Measurements from ENCODE around the gene C12orf43.

The C12orf43 gene

DNA sequence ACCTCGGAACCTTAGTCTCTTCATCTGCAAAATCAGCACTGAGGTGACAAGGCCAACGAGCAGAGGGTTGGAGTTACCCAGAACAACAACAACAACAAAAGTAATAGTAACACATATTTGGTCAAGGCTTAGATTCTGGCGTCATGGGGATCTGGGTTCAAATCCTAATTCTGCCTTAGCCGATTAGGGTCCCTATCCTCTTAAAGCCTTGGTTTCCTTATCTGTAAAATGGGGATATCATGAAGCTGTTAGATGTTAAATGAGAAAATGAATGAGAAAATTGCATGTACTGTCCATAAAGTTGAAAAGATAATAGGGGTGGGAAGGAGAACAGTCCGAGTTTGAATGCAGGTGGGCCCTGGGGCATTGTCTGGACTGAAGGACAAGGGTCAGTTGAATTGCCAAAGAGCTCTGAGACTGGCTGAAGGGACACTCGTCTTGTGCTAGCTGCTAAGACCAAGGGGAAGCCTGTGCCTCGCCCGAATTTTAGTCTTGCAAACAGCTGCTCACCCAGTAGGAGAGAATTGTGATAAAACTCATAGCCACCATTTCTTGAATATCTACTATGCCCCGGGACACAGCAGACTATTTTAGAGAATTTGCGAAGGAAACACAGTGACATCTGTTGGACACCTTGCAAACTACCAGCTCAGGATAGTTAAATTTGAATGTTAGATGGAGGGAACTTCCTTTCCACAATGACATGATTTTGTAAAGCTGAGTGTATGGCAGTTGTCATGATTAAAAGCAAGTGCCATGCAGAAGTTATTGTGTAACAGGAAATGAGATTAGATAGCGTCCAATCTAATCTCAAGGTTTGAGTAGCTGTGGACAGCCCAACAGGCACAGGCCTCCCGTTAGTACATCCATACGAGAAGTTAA is 44.7 kb downstream of the C12orf43 start:
- H3K9me3 Mint-ChIP-seq = no peaks in the 10 kb centered on the region
- H3K36me3 Mint-ChIP-seq (ENCODE audit: low read depth) = peaks cover 16% of the 10 kb centered on the region
- no peaks in the 10 kb centered on the region for H3K27me3 Mint-ChIP-seq (ENCODE audit: low read depth)
- H3K27ac Mint-ChIP-seq = peak overlapping the region in 2 of 3 experiments; percentile 58 to 73
- no peaks in the 10 kb centered on the region for H3K4me1 Mint-ChIP-seq
- peak; percentile 68 to 72 (median 69) for TF ChIP-seq CTCF (IDR thresholded peaks at IDR 0.05; ENCODE audit: unreplicated experiment in 3 of 3)
- no peak overlapping the region for H3K4me3 Mint-ChIP-seq

DNA sequence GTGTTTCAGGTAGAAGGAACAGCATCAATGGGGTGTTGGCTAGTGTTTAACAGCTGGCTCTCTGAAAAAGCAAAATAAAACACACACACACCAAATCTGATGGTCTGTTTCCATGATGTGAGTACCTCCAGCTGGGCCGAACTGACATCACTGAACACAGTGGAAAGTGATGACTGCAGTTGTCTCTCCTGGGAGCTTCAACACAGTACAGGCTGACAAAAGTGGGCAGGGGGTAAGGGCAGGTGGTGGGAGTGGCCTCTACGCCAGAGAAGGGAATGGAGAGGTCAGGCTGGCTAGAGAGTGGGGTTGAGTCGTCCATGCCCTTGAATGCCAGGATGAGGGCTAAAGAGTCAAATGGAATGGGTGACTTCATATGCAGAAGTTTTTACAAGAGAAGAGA is 46.0 kb downstream of the C12orf43 start:
- Mint-ChIP-seq H3K27me3 (ENCODE audit: low read depth) (no peaks in the 10 kb centered on the region), H3K27ac (peak overlapping the region in 1 of 3 experiments; percentile 27)

GRCh38 chr12:120965534-120966091 is 50.7 kb downstream of the C12orf43 start:
- H3K4me3 Mint-ChIP-seq = no peak overlapping the region
- no peaks in the 10 kb centered on the region for H3K4me1 Mint-ChIP-seq
- no peak for TF ChIP-seq CTCF (IDR thresholded peaks at IDR 0.05; ENCODE audit: unreplicated experiment in 3 of 3)
- peak overlapping the region in 1 of 3 experiments; percentile 77 for H3K27ac Mint-ChIP-seq
- no peaks in the 10 kb centered on the region for H3K27me3 Mint-ChIP-seq (ENCODE audit: low read depth)
- peaks cover 12% of the 10 kb centered on the region for H3K36me3 Mint-ChIP-seq (ENCODE audit: low read depth)
- H3K9me3 Mint-ChIP-seq = no peaks in the 10 kb centered on the region

More for the DNA sequence above, 46.0 kb downstream of the C12orf43 start:
- H3K36me3 Mint-ChIP-seq (ENCODE audit: low read depth) = peaks cover 16% of the 10 kb centered on the region
- no peak overlapping the region for H3K4me3 Mint-ChIP-seq
- no peaks in the 10 kb centered on the region for H3K4me1 Mint-ChIP-seq
- no peaks in the 10 kb centered on the region for H3K9me3 Mint-ChIP-seq
- TF ChIP-seq CTCF (IDR thresholded peaks at IDR 0.05; ENCODE audit: unreplicated experiment in 3 of 3) = no peak

- H3K27me3 Mint-ChIP-seq (ENCODE audit: low read depth) = no peaks in the 10 kb centered on the region
- H3K4me1 Mint-ChIP-seq = no peaks in the 10 kb centered on the region
- H3K4me3 Mint-ChIP-seq = no peak overlapping the region
- no peak overlapping the region for H3K27ac Mint-ChIP-seq
- no peak for TF ChIP-seq CTCF (IDR thresholded peaks at IDR 0.05; ENCODE audit: unreplicated experiment in 3 of 3)
- no peaks in the 10 kb centered on the region for H3K9me3 Mint-ChIP-seq
- peaks cover 8% of the 10 kb centered on the region for H3K36me3 Mint-ChIP-seq (ENCODE audit: low read depth)
Observed at GRCh38 chr12:120964298-120964697, 52.0 kb downstream of the C12orf43 start.

DNA sequence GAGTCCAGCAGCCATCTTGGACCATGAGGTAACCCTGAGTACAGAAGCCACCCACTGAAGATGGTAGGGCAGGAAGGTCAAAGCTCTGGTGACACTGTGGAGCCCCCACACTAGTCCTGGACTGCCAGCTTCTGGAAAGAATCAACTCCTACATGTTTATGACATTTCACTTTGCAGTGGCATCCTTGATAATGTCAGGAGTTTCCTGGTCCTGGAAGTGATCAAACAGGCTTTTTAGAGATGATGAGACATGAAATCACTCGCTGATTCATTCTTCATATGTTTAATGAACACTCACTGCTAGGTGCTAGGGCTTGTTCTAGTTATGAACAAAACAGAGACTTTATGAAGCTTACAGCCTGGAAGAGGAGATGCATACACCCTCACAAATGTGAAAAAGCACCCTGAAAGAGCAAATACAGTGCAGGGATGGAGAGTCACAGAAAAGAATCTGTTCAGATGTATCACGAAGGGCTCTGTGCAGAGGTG is 53.7 kb downstream of the C12orf43 start:
- no peak for TF ChIP-seq CTCF (IDR thresholded peaks at IDR 0.05; ENCODE audit: unreplicated experiment in 3 of 3)
- no peaks in the 10 kb centered on the region for H3K9me3 Mint-ChIP-seq
- H3K27me3 Mint-ChIP-seq (ENCODE audit: low read depth) = no peaks in the 10 kb centered on the region
- H3K4me1 Mint-ChIP-seq = no peaks in the 10 kb centered on the region
- H3K4me3 Mint-ChIP-seq = no peak overlapping the region
- H3K27ac Mint-ChIP-seq = peak overlapping the region in 1 of 3 experiments; percentile 96
- H3K36me3 Mint-ChIP-seq (ENCODE audit: low read depth) = peaks cover 2% of the 10 kb centered on the region

Measured in nephron (organoid).